Mammary epithelial cell (primary cell): Measurements from ENCODE around the gene IL34.

Source experiments
- CTCF ChIP-seq, 2 donors: IDR thresholded peaks in 1 of 2; conservative IDR thresholded peaks in 1 of 2; 2 replicates each; pipeline ENCODE4 v1.5.1; 2011 to 2012; ENCODE audit warnings: inconsistent platforms in 2 of 2, low read length in 2 of 2, mild to moderate bottlenecking in 2 of 2, control low read depth in 1 of 2, low read depth in 1 of 2; ENCODE audit not compliant: insufficient read depth in 1 of 2; ENCODE audit errors: extremely low read depth in 1 of 2
- EZH2 ChIP-seq: IDR thresholded peaks from 2 replicates; pipeline ENCODE4 v1.6.1; 2012; ENCODE audit warnings: low read length, inconsistent platforms, borderline replicate concordance

GRCh38 chr16:70656712-70657263, 10.4 kb downstream of the IL34 start:
- no peak for TF ChIP-seq CTCF (conservative IDR thresholded peaks at IDR 0.05 in 1 of 2, IDR thresholded peaks at IDR 0.05 in 1 of 2; ENCODE audit: extremely low read depth in 1 of 2, insufficient read depth in 1 of 2, low read depth in 1 of 2, low read length in 2 of 2)
- no peak for TF ChIP-seq EZH2
